ENCODE results near the gene EXT2.

Gene EXT2

GRCh38 chr11:44136176-44136945 lies 40.9 kb downstream of the EXT2 start:
- DNase-seq, result no peak

- no peak for DNase-seq
These were observed 41.6 kb downstream of the EXT2 start for GRCh38 chr11:44137057-44137456.

GRCh38 chr11:44138286-44138685 lies 42.8 kb downstream of the EXT2 start:
- no peak for DNase-seq

- DNase-seq, result no peak
These were observed 43.5 kb downstream of the EXT2 start for GRCh38 chr11:44138980-44139379.

- DNase-seq, result no peak
These were observed 44.3 kb downstream of the EXT2 start for GRCh38 chr11:44139565-44140330.

- no peak for DNase-seq
These were observed 44.9 kb downstream of the EXT2 start for GRCh38 chr11:44140372-44140771.

- no peak for DNase-seq
These were observed 45.3 kb downstream of the EXT2 start for GRCh38 chr11:44140805-44141204.

- no peak for DNase-seq
These were observed 48.8 kb downstream of the EXT2 start for GRCh38 chr11:44143987-44144909.

- no peak for DNase-seq
These were observed 49.7 kb downstream of the EXT2 start for GRCh38 chr11:44145011-44145775.

- no peak for DNase-seq
These were observed 51.5 kb downstream of the EXT2 start for GRCh38 chr11:44146931-44147330.

- DNase-seq, result no peak
These were observed 52.3 kb downstream of the EXT2 start for GRCh38 chr11:44147751-44148150.

GRCh38 chr11:44149651-44150050 lies 54.2 kb downstream of the EXT2 start:
- no peak for DNase-seq

- no peak for DNase-seq
These were observed 54.9 kb downstream of the EXT2 start for GRCh38 chr11:44150401-44150800.

- no peak for DNase-seq
These were observed 61.5 kb downstream of the EXT2 start for GRCh38 chr11:44157019-44157418.

- DNase-seq, result no peak
These were observed 62.9 kb downstream of the EXT2 start for GRCh38 chr11:44158384-44158783.

- DNase-seq, result no peak
These were observed 64.6 kb downstream of the EXT2 start for GRCh38 chr11:44159848-44160721.

GRCh38 chr11:44162004-44162403 lies 66.5 kb downstream of the EXT2 start:
- DNase-seq, result no peak

- no peak for DNase-seq
These were observed 67.2 kb downstream of the EXT2 start for GRCh38 chr11:44162662-44163061.

GRCh38 chr11:44165432-44165831 lies 70.0 kb downstream of the EXT2 start:
- no peak for DNase-seq

- DNase-seq, result no peak
These were observed 71.6 kb downstream of the EXT2 start for GRCh38 chr11:44167046-44167445.

GRCh38 chr11:44171518-44171917 lies 76.0 kb downstream of the EXT2 start:
- DNase-seq, result no peak

Data from activated CD8-positive, alpha-beta memory T cell treated with anti-CD3 and anti-CD28 coated beads, Interleukin-2, amount 50 U/mL, for 4 hours (primary cell).